T-helper 2 cell treated with Interferon-gamma antibody and Interleukin-4, amounts not matched to agents 5 μg/mL and 100 μg/mL, for 36 hours (primary cell): ENCODE data around the gene NCAPH2.

ENCODE experiments used
- DNase-seq: peaks from one replicate; pipeline ENCODE4 v3.0.0; 2021; ENCODE audit warnings: low spot score
- H3K27ac Mint-ChIP-seq: one replicate; pipeline ENCODE4 v1.8.0; 2021; ENCODE audit warnings: mild to moderate bottlenecking, mixed read lengths
- H3K27me3 Mint-ChIP-seq: one replicate; pipeline ENCODE4 v1.8.0; 2021; ENCODE audit warnings: low read depth, mixed read lengths
- H3K36me3 Mint-ChIP-seq: one replicate; pipeline ENCODE4 v1.8.0; 2021; ENCODE audit warnings: low read depth, mixed read lengths
- H3K4me1 Mint-ChIP-seq: one replicate; pipeline ENCODE4 v1.8.0; 2021; ENCODE audit warnings: low read depth, mixed read lengths
- H3K4me3 Mint-ChIP-seq: one replicate; pipeline ENCODE4 v1.8.0; 2022; ENCODE audit warnings: mild to moderate bottlenecking, moderate library complexity, mixed read lengths
- H3K9me3 Mint-ChIP-seq: one replicate; pipeline ENCODE4 v1.8.0; 2021; ENCODE audit warnings: mixed read lengths

The NCAPH2 gene

GRCh38 chr22:50481440-50482106 is 26.5 kb upstream of the NCAPH2 start, which contains the start of gene ADM2:
Gene ADM2, plus strand, starts transcription at chr22:50481543. Its CDS starts 305 bp downstream, at chr22:50481848.
- Mint-ChIP-seq H3K27ac (peak within 1 kb of the TSS; percentile 41), H3K27me3 (peaks cover 12% of the 10 kb centered on the region), H3K4me3 (peak within 1 kb of the TSS; percentile 80), H3K9me3 (no peaks in the 10 kb centered on the region), H3K36me3 (no peaks in the 10 kb centered on the region), H3K4me1 (peaks cover 4% of the 10 kb centered on the region)
- DNase-seq: peak; percentile 62

- Mint-ChIP-seq H3K27ac (peak overlapping the region; percentile 41), H3K4me3 (peak overlapping the region; percentile 79), H3K4me1 (no peaks in the 10 kb centered on the region), H3K27me3 (peaks cover 12% of the 10 kb centered on the region), H3K36me3 (no peaks in the 10 kb centered on the region), H3K9me3 (no peaks in the 10 kb centered on the region)
- DNase-seq: no peak
Measured at GRCh38 chr22:50482107-50483074, 25.6 kb upstream of the NCAPH2 start.

GRCh38 chr22:50483106-50483505 is 24.9 kb upstream of the NCAPH2 start:
- H3K4me1 Mint-ChIP-seq: no peaks in the 10 kb centered on the region
- no peaks in the 10 kb centered on the region for H3K36me3 Mint-ChIP-seq
- peaks cover 12% of the 10 kb centered on the region for H3K27me3 Mint-ChIP-seq
- no peak for DNase-seq
- peak overlapping the region; percentile 48 for H3K4me3 Mint-ChIP-seq
- no peak overlapping the region for H3K27ac Mint-ChIP-seq
- no peaks in the 10 kb centered on the region for H3K9me3 Mint-ChIP-seq

GRCh38 chr22:50483556-50483955 is 24.5 kb upstream of the NCAPH2 start:
- no peak overlapping the region for H3K4me3 Mint-ChIP-seq
- no peak overlapping the region for H3K27ac Mint-ChIP-seq
- no peaks in the 10 kb centered on the region for H3K36me3 Mint-ChIP-seq
- no peaks in the 10 kb centered on the region for H3K9me3 Mint-ChIP-seq
- no peak for DNase-seq
- peaks cover 12% of the 10 kb centered on the region for H3K27me3 Mint-ChIP-seq
- H3K4me1 Mint-ChIP-seq: no peaks in the 10 kb centered on the region

- Mint-ChIP-seq H3K4me1 (no peaks in the 10 kb centered on the region), H3K4me3 (no peak overlapping the region), H3K36me3 (no peaks in the 10 kb centered on the region), H3K9me3 (no peaks in the 10 kb centered on the region), H3K27ac (no peak overlapping the region), H3K27me3 (peaks cover 12% of the 10 kb centered on the region)
- no peak for DNase-seq
Measured at GRCh38 chr22:50483977-50484853, 23.8 kb upstream of the NCAPH2 start.

- H3K27ac Mint-ChIP-seq: peak overlapping the region; percentile 34
- H3K27me3 Mint-ChIP-seq: peaks cover 2% of the 10 kb centered on the region
- H3K36me3 Mint-ChIP-seq: no peaks in the 10 kb centered on the region
- H3K9me3 Mint-ChIP-seq: no peaks in the 10 kb centered on the region
- no peak for DNase-seq
- no peaks in the 10 kb centered on the region for H3K4me1 Mint-ChIP-seq
- no peak overlapping the region for H3K4me3 Mint-ChIP-seq
Measured at GRCh38 chr22:50485221-50486131, 22.5 kb upstream of the NCAPH2 start.

GRCh38 chr22:50486561-50487289 is 21.3 kb upstream of the NCAPH2 start, which contains the start of gene MIOX:
Gene MIOX, plus strand, starts transcription at chr22:50486859. Its CDS starts 39 bp downstream, at chr22:50486898.
- Mint-ChIP-seq H3K9me3 (no peaks in the 10 kb centered on the region), H3K27ac (no peak within 1 kb of the TSS), H3K4me3 (no peak within 1 kb of the TSS), H3K4me1 (peaks cover 6% of the 10 kb centered on the region), H3K27me3 (no peaks in the 10 kb centered on the region), H3K36me3 (no peaks in the 10 kb centered on the region)
- DNase-seq: no peak

- Mint-ChIP-seq H3K36me3 (no peaks in the 10 kb centered on the region), H3K27ac (no peak overlapping the region), H3K4me3 (no peak overlapping the region), H3K9me3 (no peaks in the 10 kb centered on the region), H3K27me3 (no peaks in the 10 kb centered on the region), H3K4me1 (peaks cover 6% of the 10 kb centered on the region)
- no peak for DNase-seq
Measured at GRCh38 chr22:50487290-50488005, 20.6 kb upstream of the NCAPH2 start.

- H3K27ac Mint-ChIP-seq: no peak overlapping the region
- H3K9me3 Mint-ChIP-seq: no peaks in the 10 kb centered on the region
- H3K4me3 Mint-ChIP-seq: no peak overlapping the region
- H3K36me3 Mint-ChIP-seq: no peaks in the 10 kb centered on the region
- H3K4me1 Mint-ChIP-seq: peaks cover 6% of the 10 kb centered on the region
- no peaks in the 10 kb centered on the region for H3K27me3 Mint-ChIP-seq
- no peak for DNase-seq
Measured at GRCh38 chr22:50488006-50488677, 19.9 kb upstream of the NCAPH2 start.

GRCh38 chr22:50488886-50489285 is 19.1 kb upstream of the NCAPH2 start:
- H3K4me1 Mint-ChIP-seq: peaks cover 6% of the 10 kb centered on the region
- H3K27ac Mint-ChIP-seq: no peak overlapping the region
- H3K9me3 Mint-ChIP-seq: no peaks in the 10 kb centered on the region
- DNase-seq: no peak
- no peaks in the 10 kb centered on the region for H3K27me3 Mint-ChIP-seq
- no peaks in the 10 kb centered on the region for H3K36me3 Mint-ChIP-seq
- no peak overlapping the region for H3K4me3 Mint-ChIP-seq

GRCh38 chr22:50489363-50490243 is 18.4 kb upstream of the NCAPH2 start:
- Mint-ChIP-seq H3K36me3 (no peaks in the 10 kb centered on the region), H3K4me1 (peaks cover 6% of the 10 kb centered on the region), H3K27ac (no peak overlapping the region), H3K27me3 (no peaks in the 10 kb centered on the region), H3K4me3 (no peak overlapping the region), H3K9me3 (no peaks in the 10 kb centered on the region)
- no peak for DNase-seq
